ENCODE measurements around the gene LRRC4B. TPM values are rescaled to one million over a fixed set of nuclear protein-coding genes. Genes with fewer than 3 reads are reported as not detected.
"Not testable (repeated sequence)": the region's sequence is repeated elsewhere in the genome, so short reads cannot be mapped to it uniquely, and the experiment has no call there.

Gene LRRC4B
- total RNA-seq, 4 donors from 2014 or later: 0.33 to 0.81 (median 0.34) TPM; not detected in 1

DNA sequence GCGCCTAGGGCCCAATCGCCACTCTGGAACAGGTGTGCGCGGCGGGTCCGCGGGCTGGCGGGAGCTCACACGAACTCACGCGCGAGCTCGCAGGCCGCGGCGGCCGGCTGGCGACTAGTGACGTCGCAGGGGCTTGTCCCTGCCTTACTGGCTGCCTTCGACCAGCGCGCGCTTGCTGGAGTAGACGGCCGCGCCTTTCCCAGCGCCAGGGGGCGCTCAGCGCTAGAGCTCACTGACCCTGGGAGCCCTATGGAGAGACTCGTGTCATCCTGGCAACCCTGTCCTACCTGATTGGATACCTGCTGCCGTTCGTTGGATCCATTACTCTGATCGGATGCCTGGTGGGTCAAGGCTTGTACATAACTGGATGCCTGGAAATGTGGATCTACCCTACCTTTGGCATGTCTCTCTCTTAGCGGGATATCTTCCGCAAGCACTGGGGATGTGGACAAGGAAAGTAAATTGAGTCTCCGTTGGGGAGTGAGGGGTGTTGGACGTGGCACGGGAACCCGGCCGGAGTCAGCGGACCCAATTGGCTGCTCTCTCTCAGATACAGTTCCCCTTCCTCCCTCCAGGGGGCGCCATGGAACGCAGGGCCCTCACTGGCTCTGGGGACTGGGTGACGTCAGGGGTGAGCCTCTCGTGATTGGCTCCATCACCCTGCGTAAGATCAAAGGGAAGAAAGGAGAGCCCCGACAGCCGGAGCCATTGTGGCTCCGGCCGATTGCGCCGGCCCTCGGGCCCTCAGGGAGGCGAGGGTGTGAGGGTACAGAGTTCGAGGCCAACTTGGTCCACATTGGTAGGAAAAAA, 36.2 kb upstream of the LRRC4B start:
- H3K27ac ChIP-seq; intact Hi-C loops (cut with DNase I; ENCODE audit: low total_unique reads); DNase-seq; H3K4me1 ChIP-seq; H3K4me3 ChIP-seq; H3K9me3 ChIP-seq; H3K36me3 ChIP-seq; ATAC-seq; in situ Hi-C loops (cut with MboI; ENCODE audit: low sequenced_read_pairs in 4 of 4): not testable (repeated sequence)
- peaks cover 0 to 19% (median 15%) of the 10 kb centered on the region in 3 donors for H3K27me3 ChIP-seq

- peaks cover 0 to 23% (median 15%) of the 10 kb centered on the region in 3 donors for H3K27me3 ChIP-seq
- intact Hi-C loops (cut with DNase I; ENCODE audit: low total_unique reads) (no loop called here), in situ Hi-C loops (cut with MboI; ENCODE audit: low sequenced_read_pairs in 4 of 4) (no loop called here)
- no peaks in the 10 kb centered on the region for H3K4me1 ChIP-seq
- no peaks in the 10 kb centered on the region for H3K36me3 ChIP-seq
- no peaks in the 10 kb centered on the region for H3K9me3 ChIP-seq
- no peak overlapping the region for H3K4me3 ChIP-seq
- TF ChIP-seq POLR2A (IDR thresholded peaks at IDR 0.05) (no peak), CTCF (IDR thresholded peaks at IDR 0.05 in 4 of 5, conservative IDR thresholded peaks at IDR 0.05 in 1 of 5) (no peak)
- H3K27ac ChIP-seq: no peak overlapping the region
- ATAC-seq: no peak
- DNase-seq: no peak
These were observed 34.7 kb upstream of the LRRC4B start for GRCh38 chr19:50602935-50603334.

DNA sequence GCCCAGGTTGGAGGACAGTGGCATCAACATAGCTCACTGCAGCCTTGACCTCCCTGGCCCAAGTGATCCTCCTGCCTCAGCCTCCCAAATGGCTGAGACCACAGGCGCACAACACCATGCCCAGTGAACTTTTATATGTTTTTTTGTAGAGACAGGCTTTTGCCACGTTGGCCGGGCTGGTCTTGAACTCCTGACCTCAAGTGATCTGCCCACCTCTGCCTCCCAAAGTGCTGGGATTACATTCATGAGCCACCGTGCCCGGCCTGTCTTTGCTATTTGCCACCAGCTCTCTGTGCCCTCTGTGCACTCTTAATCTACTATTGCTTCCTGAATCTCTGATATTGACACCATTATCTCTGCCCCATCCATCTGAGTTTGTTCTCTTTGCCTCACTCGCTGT, 34.3 kb upstream of the LRRC4B start:
- Histone ChIP-seq H3K4me3 (no peak overlapping the region), H3K4me1 (no peaks in the 10 kb centered on the region), H3K27me3 (peaks cover 0 to 21% (median 14%) of the 10 kb centered on the region in 3 donors), H3K27ac (no peak overlapping the region), H3K36me3 (no peaks in the 10 kb centered on the region), H3K9me3 (no peaks in the 10 kb centered on the region)
- no peak for DNase-seq
- ATAC-seq: no peak
- TF ChIP-seq POLR2A (IDR thresholded peaks at IDR 0.05): no peak
- TF ChIP-seq CTCF (IDR thresholded peaks at IDR 0.05 in 4 of 5, conservative IDR thresholded peaks at IDR 0.05 in 1 of 5): no peak
- in situ Hi-C loops (cut with MboI; ENCODE audit: low sequenced_read_pairs in 4 of 4) (no loop called here), intact Hi-C loops (cut with DNase I; ENCODE audit: low total_unique reads) (no loop called here)

DNA sequence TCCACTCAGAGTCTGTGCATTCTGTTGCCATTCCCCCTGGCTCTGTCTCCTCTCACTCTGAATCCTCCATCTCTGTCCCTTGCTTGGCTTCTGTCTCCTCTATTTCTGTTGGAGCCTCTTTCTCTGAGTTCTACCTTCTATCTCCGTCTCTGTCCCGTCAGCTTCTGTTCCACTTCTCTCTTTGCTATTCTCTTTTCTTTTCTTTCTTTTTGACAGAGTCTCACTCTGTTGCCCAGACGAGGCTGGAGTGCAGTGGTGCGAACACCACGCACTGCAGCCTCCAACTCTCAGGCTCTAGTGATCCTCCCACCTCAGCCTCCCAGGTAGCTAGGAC, 33.8 kb upstream of the LRRC4B start:
- intact Hi-C loops (cut with DNase I; ENCODE audit: low total_unique reads): no loop called here
- in situ Hi-C loops (cut with MboI; ENCODE audit: low sequenced_read_pairs in 4 of 4): no loop called here
- ATAC-seq (no peak), DNase-seq (no peak)
- H3K36me3 ChIP-seq: no peaks in the 10 kb centered on the region
- H3K4me3 ChIP-seq: no peak overlapping the region
- H3K4me1 ChIP-seq: no peaks in the 10 kb centered on the region
- H3K27ac ChIP-seq: no peak overlapping the region
- H3K27me3 ChIP-seq: peaks cover 0 to 16% (median 12%) of the 10 kb centered on the region in 3 donors
- H3K9me3 ChIP-seq: no peaks in the 10 kb centered on the region
- TF ChIP-seq CTCF (IDR thresholded peaks at IDR 0.05 in 4 of 5, conservative IDR thresholded peaks at IDR 0.05 in 1 of 5): no peak
- no peak for TF ChIP-seq POLR2A (IDR thresholded peaks at IDR 0.05)

GRCh38 chr19:50601407-50602088, 33.3 kb upstream of the LRRC4B start:
- H3K4me3 ChIP-seq: no peak overlapping the region
- H3K9me3 ChIP-seq: no peaks in the 10 kb centered on the region
- no peak overlapping the region for H3K27ac ChIP-seq
- DNase-seq (no peak), ATAC-seq (no peak)
- peaks cover 0 to 11% (median 10%) of the 10 kb centered on the region in 3 donors for H3K27me3 ChIP-seq
- no peak for TF ChIP-seq POLR2A (IDR thresholded peaks at IDR 0.05)
- no peaks in the 10 kb centered on the region for H3K36me3 ChIP-seq
- intact Hi-C loops (cut with DNase I; ENCODE audit: low total_unique reads): no loop called here
- in situ Hi-C loops (cut with MboI; ENCODE audit: low sequenced_read_pairs in 4 of 4): no loop called here
- no peaks in the 10 kb centered on the region for H3K4me1 ChIP-seq

All from gastrocnemius medialis (tissue), 4 donors.